ENCODE measurements around the gene OR7A5.
"Not testable (repeated sequence)": the region's sequence is repeated elsewhere in the genome, so short reads cannot be mapped to it uniquely, and the experiment has no call there.

Gene OR7A5

DNA sequence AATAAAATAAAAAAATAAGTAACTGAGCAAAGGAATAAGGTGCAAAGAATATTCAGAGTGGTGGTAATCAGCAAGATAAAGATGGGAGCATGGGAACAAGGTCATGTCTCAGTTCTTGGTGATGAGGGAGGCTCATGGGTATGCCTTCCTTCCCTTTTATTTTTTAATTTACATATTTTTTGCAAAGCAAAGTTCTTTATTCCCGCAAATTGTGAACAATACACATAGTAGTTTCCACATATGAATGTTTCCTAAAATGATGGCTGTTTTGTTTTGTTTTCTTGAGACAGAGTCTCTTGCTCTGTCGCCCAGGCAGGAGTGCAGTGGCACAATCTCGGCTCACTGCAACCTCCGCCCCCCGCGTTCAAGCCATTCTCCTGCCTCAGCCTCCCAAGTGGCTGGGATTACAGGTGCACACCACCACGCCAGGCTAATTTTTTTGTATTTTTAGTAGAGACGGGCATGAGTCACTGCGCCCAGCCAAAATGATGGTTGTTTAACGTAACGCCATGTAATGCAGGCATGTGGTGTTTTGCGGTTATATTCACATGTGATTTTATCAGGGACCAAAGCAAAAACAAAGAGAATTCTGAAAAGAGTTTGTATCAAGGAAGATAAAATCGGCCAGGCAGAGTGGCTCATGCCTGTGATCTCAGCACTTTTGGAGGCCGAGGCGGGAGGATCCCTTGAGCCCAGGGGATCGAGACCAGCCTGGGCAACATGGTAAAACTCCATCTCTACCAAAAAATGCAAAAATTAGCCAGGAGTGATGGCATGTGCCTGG is 52.2 kb downstream of the OR7A5 start:
- Histone ChIP-seq H3K9ac (ENCODE audit: low read length) (no peak overlapping the region), H3K4me1 (ENCODE audit: low read length) (no peaks in the 10 kb centered on the region), H3K79me2 (ENCODE audit: low read length) (no peaks in the 10 kb centered on the region), H3K9me3 (replicated peaks; ENCODE audit: insufficient read depth, low read length) (no peaks in the 10 kb centered on the region), H3F3A (ENCODE audit: insufficient read depth, low read length) (no peaks in the 10 kb centered on the region), H3K4me3 (ENCODE audit: low read length) (no peak overlapping the region), H3K36me3 (replicated peaks; ENCODE audit: insufficient read depth, low read length) (no peaks in the 10 kb centered on the region), H3K27ac (ENCODE audit: low read length) (no peak overlapping the region), H2AFZ (ENCODE audit: low read length) (no peak overlapping the region), H3K27me3 (replicated peaks; ENCODE audit: insufficient read depth, low read length) (peaks cover 56% of the 10 kb centered on the region), H3K4me2 (ENCODE audit: low read depth, low read length) (no peak overlapping the region), H4K20me1 (ENCODE audit: insufficient read depth, low read length) (no peaks in the 10 kb centered on the region), H3K9me2 (replicated peaks; ENCODE audit: insufficient read depth, low read length) (no peaks in the 10 kb centered on the region)
- TF ChIP-seq, protein P1, sequence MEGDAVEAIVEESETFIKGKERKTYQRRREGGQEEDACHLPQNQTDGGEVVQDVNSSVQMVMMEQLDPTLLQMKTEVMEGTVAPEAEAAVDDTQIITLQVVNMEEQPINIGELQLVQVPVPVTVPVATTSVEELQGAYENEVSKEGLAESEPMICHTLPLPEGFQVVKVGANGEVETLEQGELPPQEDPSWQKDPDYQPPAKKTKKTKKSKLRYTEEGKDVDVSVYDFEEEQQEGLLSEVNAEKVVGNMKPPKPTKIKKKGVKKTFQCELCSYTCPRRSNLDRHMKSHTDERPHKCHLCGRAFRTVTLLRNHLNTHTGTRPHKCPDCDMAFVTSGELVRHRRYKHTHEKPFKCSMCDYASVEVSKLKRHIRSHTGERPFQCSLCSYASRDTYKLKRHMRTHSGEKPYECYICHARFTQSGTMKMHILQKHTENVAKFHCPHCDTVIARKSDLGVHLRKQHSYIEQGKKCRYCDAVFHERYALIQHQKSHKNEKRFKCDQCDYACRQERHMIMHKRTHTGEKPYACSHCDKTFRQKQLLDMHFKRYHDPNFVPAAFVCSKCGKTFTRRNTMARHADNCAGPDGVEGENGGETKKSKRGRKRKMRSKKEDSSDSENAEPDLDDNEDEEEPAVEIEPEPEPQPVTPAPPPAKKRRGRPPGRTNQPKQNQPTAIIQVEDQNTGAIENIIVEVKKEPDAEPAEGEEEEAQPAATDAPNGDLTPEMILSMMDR (IDR thresholded peaks at IDR 0.05; ENCODE audit: low read length), result no peak
- TF ChIP-seq EZH2 (optimal IDR thresholded peaks at IDR 0.05; ENCODE audit: low read depth, low read length), result no peak
- TF ChIP-seq EZH2phosphoT487 (IDR thresholded peaks at IDR 0.05; ENCODE audit: low read length), result no peak
- no peak for DNase-seq

DNA sequence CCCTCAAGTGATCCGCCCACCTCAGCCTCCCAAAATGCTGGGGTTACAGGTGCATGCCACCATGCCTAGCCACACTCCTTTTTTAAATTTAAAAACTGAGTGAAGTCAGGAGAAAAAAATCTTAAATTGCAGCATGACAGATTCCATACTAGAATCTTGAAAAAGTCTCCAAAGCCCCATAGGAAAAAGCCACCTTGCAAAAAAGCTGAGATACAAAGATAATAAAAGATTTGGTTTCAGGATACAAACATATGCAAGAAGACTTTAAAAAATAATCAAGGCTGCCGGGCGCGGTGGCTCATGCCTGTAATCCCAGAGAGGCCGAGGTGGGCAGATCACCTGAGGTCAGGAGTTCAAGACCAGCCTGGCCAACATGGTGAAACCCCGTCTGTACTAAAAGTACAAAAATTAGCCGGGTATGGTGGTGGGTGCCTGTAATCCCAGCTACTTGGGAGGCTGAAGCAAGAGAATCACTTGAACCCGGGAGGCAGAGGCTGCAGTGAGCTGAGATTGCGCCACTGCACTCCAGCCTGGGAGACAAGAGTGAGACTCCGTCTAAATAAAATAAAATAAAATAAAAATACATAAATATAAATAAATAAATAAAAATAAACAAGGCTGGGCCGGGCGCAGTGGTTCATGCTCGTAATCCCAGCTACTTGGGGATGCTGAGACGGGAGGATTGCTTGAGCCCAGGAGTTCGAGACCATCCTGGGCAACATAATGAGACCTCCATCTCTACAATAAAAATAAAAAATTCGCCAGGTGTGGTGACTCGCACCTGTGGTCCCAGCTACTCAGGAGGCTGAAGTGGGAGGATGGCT is 53.1 kb downstream of the OR7A5 start:
- H3K4me1 ChIP-seq (ENCODE audit: low read length); DNase-seq: not testable (repeated sequence)

DNA sequence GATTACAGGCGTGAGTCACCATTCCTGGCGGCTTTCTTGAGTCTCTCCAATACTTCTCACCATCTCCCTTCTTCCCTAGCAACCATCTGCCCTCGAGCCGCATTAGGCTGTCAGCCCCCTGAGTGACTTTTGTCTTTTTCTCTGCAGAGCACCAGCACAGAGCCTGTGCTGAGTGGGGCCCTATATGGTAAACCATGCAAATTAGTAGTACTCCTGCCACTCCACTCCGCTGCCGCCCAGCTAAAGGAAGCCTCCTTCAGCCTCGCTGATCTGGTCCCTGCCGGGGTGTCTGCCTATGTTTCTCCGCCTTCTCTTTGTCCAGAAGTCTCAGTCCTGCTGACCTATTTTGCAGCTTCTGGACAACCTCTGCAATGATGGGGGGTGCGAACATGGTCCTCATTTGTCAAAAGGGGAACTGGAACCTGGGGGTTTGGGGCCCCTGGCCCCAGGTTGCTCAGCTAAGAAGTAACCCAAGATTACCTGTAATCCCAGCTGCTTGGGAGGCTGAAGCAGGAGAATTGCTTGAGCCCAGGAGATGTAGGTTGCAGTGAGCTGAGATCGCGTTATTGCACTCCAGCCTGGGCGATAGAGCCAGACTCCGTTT is 54.3 kb downstream of the OR7A5 start:
- not testable (repeated sequence) for H3K4me2 ChIP-seq (ENCODE audit: low read depth, low read length); DNase-seq; H3K9me3 ChIP-seq (replicated peaks; ENCODE audit: insufficient read depth, low read length); H3K9ac ChIP-seq (ENCODE audit: low read length); H3K79me2 ChIP-seq (ENCODE audit: low read length); H4K20me1 ChIP-seq (ENCODE audit: insufficient read depth, low read length); H2AFZ ChIP-seq (ENCODE audit: low read length); H3F3A ChIP-seq (ENCODE audit: insufficient read depth, low read length); H3K4me1 ChIP-seq (ENCODE audit: low read length); H3K9me2 ChIP-seq (replicated peaks; ENCODE audit: insufficient read depth, low read length); H3K36me3 ChIP-seq (replicated peaks; ENCODE audit: insufficient read depth, low read length); H3K27ac ChIP-seq (ENCODE audit: low read length); H3K4me3 ChIP-seq (ENCODE audit: low read length)
- H3K27me3 ChIP-seq (replicated peaks; ENCODE audit: insufficient read depth, low read length), result peaks cover 60% of the 10 kb centered on the region

More for the DNA sequence above, 53.1 kb downstream of the OR7A5 start:
- not testable (repeated sequence) for H3K79me2 ChIP-seq (ENCODE audit: low read length); H2AFZ ChIP-seq (ENCODE audit: low read length); H3K27ac ChIP-seq (ENCODE audit: low read length); H3K9ac ChIP-seq (ENCODE audit: low read length); H3K4me3 ChIP-seq (ENCODE audit: low read length); H3K4me2 ChIP-seq (ENCODE audit: low read depth, low read length); H3K9me2 ChIP-seq (replicated peaks; ENCODE audit: insufficient read depth, low read length); H3K36me3 ChIP-seq (replicated peaks; ENCODE audit: insufficient read depth, low read length); H4K20me1 ChIP-seq (ENCODE audit: insufficient read depth, low read length); H3K9me3 ChIP-seq (replicated peaks; ENCODE audit: insufficient read depth, low read length); H3F3A ChIP-seq (ENCODE audit: insufficient read depth, low read length)
- H3K27me3 ChIP-seq (replicated peaks; ENCODE audit: insufficient read depth, low read length), result peaks cover 59% of the 10 kb centered on the region

DNA sequence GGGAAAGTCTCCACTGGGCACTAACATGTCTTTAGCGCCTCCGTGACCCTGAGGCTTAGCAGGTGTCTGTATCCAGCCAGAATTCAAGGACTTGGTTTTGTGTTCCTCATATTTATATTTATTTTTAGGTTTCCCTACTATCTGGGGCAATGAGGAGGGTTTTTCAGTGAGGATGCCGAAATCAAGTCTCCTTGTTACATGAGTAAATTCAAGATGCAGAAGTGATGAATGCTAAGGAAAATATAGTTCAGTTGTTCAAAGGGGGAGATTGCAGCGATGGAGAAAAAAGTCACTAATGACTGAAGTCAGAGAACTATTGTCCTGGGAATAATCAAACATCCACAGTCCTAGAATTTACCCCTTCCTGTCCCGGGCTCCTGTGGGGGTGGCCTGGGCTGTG is 55.8 kb downstream of the OR7A5 start:
- Histone ChIP-seq H3K4me2 (ENCODE audit: low read depth, low read length) (no peak overlapping the region), H3K27ac (ENCODE audit: low read length) (no peak overlapping the region)

DNA sequence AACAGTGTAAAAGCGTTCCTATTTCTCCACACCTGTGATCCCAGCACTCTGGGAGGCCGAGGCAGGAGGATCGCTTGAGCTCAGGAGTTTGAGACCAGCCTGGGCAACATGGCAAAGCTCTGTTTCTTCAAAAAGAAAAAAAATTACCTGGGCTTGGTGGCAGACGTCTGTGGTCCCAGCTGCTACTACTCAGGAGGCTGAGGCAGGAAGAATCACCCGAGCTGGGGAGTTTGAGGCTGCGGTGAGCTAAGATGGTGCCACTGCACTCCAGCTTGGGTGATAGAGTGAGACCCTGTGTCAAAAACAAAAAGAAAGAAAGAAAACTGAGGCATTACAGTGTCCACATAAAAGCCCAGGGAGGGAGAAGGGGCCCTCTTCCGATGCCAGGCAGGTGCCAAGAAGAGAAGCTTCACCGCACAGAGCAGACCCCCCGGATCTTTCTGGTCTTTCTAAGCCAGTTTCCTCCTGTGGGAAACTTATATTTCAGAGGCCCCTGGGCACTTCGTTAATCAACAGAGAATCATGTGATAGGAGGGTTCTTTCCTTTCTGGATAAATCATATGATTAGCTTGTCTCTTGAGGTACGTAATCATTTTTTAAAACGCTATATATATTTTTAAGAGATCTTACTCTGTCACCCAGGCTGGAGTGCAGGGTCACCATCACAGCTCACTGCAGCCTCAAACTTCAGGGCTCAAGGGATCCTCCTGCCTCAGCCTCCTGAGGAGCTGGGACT is 56.7 kb downstream of the OR7A5 start, which contains the start of gene ADGRE2:
Gene ADGRE2, minus strand, starts transcription at position 451 of the 736 bp plus-strand sequence. CDS start 1,804 bp downstream, outside the sequence.
- not testable (repeated sequence) for H3K27ac ChIP-seq (ENCODE audit: low read length); DNase-seq; H3K9me3 ChIP-seq (replicated peaks; ENCODE audit: insufficient read depth, low read length); H3K36me3 ChIP-seq (replicated peaks; ENCODE audit: insufficient read depth, low read length); H3K4me1 ChIP-seq (ENCODE audit: low read length); H3K9ac ChIP-seq (ENCODE audit: low read length); H3F3A ChIP-seq (ENCODE audit: insufficient read depth, low read length); H2AFZ ChIP-seq (ENCODE audit: low read length); H3K4me3 ChIP-seq (ENCODE audit: low read length); H3K79me2 ChIP-seq (ENCODE audit: low read length); H3K4me2 ChIP-seq (ENCODE audit: low read depth, low read length); H3K9me2 ChIP-seq (replicated peaks; ENCODE audit: insufficient read depth, low read length); H4K20me1 ChIP-seq (ENCODE audit: insufficient read depth, low read length)
- H3K27me3 ChIP-seq (replicated peaks; ENCODE audit: insufficient read depth, low read length), result peaks cover 46% of the 10 kb centered on the region

More for the DNA sequence above, 55.8 kb downstream of the OR7A5 start:
- H2AFZ ChIP-seq (ENCODE audit: low read length), result no peak overlapping the region
- no peaks in the 10 kb centered on the region for H4K20me1 ChIP-seq (ENCODE audit: insufficient read depth, low read length)
- H3F3A ChIP-seq (ENCODE audit: insufficient read depth, low read length), result no peaks in the 10 kb centered on the region
- H3K9ac ChIP-seq (ENCODE audit: low read length), result no peak overlapping the region
- TF ChIP-seq, protein P1 (IDR thresholded peaks at IDR 0.05; ENCODE audit: low read length), result no peak
- TF ChIP-seq EZH2 (optimal IDR thresholded peaks at IDR 0.05; ENCODE audit: low read depth, low read length) (no peak), EZH2phosphoT487 (IDR thresholded peaks at IDR 0.05; ENCODE audit: low read length) (no peak)
- H3K9me2 ChIP-seq (replicated peaks; ENCODE audit: insufficient read depth, low read length), result no peaks in the 10 kb centered on the region
- H3K79me2 ChIP-seq (ENCODE audit: low read length), result no peaks in the 10 kb centered on the region
- no peaks in the 10 kb centered on the region for H3K36me3 ChIP-seq (replicated peaks; ENCODE audit: insufficient read depth, low read length)
- no peaks in the 10 kb centered on the region for H3K4me1 ChIP-seq (ENCODE audit: low read length)
- H3K4me3 ChIP-seq (ENCODE audit: low read length), result no peak overlapping the region
- no peak for DNase-seq
- no peaks in the 10 kb centered on the region for H3K9me3 ChIP-seq (replicated peaks; ENCODE audit: insufficient read depth, low read length)
- H3K27me3 ChIP-seq (replicated peaks; ENCODE audit: insufficient read depth, low read length), result peaks cover 48% of the 10 kb centered on the region

Data from MM.1S (cell line).